ENCODE results near the gene ZPR1. TPM values are rescaled to one million over a fixed set of nuclear protein-coding genes. Genes with fewer than 3 reads are reported as not detected.

The ZPR1 gene
- total and polyA plus RNA-seq, 8 donors = 30.5 to 59.6 (median 47.5) TPM

Other genes starting within 250 kb of the ZPR1 start
- gene BUD13, start 15.0 kb downstream of the ZPR1 start, total RNA-seq = 10 to 100 TPM; 12.5 to 14.7 TPM
- 10 to 100 TPM; 32.6 to 41.2 (median 35.8) TPM for gene BUD13, start 15.0 kb downstream of the ZPR1 start, polyA plus RNA-seq (ENCODE audit: insufficient read length in 6 of 6)
- not detected for gene APOA5, start 3.9 kb upstream of the ZPR1 start, total RNA-seq
- under 1 TPM in 2 of 6 donors, not detected in 4; 0.07 to 0.10 TPM for gene APOA5, start 3.9 kb upstream of the ZPR1 start, polyA plus RNA-seq (ENCODE audit: insufficient read length in 6 of 6)
- not detected for gene APOA4, start 35.3 kb upstream of the ZPR1 start, total RNA-seq
- gene APOA4, start 35.3 kb upstream of the ZPR1 start, polyA plus RNA-seq (ENCODE audit: insufficient read length in 6 of 6) = not detected
- not detected for gene APOC3, start 41.9 kb upstream of the ZPR1 start, total RNA-seq
- 1 to 10 TPM in 2 of 6 donors, under 1 TPM in 3, not detected in 1; 0.32 to 2.1 (median 0.62) TPM for gene APOC3, start 41.9 kb upstream of the ZPR1 start, polyA plus RNA-seq (ENCODE audit: insufficient read length in 6 of 6)
- gene APOA1, start 49.6 kb upstream of the ZPR1 start, total RNA-seq = under 1 TPM; 0.50 to 0.90 TPM
- 10 to 100 TPM in 1 of 6 donors, 1 to 10 TPM in 5; 4.2 to 13.4 (median 5.4) TPM for gene APOA1, start 49.6 kb upstream of the ZPR1 start, polyA plus RNA-seq (ENCODE audit: insufficient read length in 6 of 6)